NOMO-1 treated with DMSO at 0.1 percent for 48 hours (cell line): Measurements from ENCODE around the gene SLC46A1.
A peak's percentile ranks its signal among the peaks of the same experiment; 100 is the strongest.

Source experiments
- DNase-seq: peaks from one replicate; lab custom pipeline; 2025; ENCODE audit not compliant: unreplicated experiment; lab: John Stamatoyannopoulos, UW

Gene SLC46A1

GRCh38 chr17:28385037-28385400 lies 21.0 kb downstream of the SLC46A1 start:
- no peak for DNase-seq

DNA sequence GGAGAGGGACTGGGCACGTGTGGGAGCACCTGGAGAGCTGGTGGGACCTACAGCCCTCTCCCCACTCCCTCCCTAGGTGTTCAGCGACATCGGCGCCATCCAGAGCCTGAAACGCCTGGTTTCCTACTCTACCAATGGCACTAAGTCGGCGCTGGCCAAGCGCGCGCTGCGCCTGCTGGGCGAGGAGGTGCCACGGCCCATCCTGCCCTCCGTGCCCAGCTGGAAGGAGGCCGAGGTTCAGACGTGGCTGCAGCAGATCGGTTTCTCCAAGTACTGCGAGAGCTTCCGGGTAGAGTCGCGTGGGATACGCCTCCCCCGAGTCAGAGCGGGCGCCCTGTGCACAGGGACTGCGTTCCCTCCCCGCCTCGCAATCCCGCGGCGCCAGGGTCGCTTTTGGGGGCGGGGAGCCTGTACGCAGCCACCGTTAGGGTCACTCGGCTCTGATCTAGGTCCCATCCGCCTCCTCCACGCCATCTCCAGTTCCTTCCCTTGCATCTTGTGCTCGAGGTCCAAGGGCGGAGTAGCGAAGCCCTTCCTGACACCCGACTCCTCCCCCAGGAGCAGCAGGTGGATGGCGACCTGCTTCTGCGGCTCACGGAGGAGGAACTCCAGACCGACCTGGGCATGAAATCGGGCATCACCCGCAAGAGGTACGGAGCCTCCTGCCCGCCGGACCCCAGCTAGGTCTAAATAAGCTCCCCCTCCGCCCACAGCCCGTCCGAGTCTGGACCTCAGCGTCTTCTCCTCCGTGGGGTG lies 21.6 kb downstream of the SLC46A1 start:
- DNase-seq = peak; percentile 80

- DNase-seq = no peak
Measured at GRCh38 chr17:28381141-28381825, 24.7 kb downstream of the SLC46A1 start.

DNA sequence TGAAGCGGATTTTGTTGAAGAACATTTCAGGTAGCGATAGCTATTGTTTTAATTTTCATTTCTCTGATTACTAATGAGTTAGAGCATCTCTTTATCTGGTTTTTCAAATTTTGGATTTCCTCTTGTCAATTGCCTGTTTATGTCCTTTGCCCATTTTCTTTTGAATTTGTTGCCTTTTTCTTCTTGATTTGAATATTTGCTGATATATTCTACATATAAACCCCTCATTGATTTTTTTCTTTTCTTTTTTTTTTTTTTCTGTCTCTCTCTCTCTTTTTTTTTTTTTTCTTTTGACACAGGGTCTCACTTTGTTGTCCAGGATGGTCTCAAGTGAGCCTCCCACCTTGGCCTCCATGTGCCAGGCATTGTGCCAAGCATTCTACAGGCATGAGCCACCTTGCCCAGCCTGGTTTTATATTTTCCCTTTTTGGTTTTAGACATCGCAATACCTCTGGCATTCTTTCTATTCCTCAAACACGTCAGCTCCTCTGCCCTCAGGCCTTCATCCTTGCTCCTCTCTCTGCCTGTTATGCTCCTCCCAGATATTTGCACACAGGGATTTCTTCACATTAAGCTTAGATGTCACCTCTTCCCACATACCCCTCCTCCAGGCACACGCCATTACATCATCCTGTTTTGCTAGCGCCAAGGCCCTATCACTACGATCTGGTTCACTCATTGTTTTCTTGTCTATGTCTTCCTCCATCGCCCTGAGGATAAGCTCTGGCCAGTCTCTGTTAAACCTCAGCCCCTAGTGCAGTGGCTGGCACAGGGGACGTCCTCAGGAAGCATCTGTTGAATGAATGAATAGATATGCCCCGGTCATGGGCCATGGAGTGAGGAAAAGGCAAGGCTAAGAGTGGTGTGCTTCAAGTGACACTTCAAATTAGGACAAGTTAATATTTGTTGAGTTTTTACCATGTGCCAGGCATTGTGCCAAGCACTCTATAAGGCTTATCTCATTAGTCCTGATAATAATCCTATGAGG lies 25.9 kb downstream of the SLC46A1 start:
- DNase-seq = no peak

DNA sequence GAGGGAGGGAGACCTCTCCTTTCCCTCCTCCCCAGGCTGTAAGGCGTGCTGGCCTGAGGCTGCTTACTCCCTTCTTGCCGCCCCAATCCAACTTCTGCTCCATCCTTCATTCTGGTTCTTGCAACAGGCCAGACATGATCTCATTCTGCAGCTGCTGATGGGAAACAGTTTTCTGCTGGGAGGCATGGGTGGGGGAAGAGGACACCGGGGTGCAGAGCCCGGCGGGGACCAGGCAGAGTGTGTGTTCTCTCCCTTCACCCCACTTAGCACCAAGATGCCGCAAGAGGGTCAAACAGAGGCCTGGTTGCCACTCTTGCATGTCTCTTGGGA lies 33.1 kb downstream of the SLC46A1 start:
- no peak for DNase-seq

GRCh38 chr17:28372203-28372944 lies 33.6 kb downstream of the SLC46A1 start:
- DNase-seq = no peak

DNA sequence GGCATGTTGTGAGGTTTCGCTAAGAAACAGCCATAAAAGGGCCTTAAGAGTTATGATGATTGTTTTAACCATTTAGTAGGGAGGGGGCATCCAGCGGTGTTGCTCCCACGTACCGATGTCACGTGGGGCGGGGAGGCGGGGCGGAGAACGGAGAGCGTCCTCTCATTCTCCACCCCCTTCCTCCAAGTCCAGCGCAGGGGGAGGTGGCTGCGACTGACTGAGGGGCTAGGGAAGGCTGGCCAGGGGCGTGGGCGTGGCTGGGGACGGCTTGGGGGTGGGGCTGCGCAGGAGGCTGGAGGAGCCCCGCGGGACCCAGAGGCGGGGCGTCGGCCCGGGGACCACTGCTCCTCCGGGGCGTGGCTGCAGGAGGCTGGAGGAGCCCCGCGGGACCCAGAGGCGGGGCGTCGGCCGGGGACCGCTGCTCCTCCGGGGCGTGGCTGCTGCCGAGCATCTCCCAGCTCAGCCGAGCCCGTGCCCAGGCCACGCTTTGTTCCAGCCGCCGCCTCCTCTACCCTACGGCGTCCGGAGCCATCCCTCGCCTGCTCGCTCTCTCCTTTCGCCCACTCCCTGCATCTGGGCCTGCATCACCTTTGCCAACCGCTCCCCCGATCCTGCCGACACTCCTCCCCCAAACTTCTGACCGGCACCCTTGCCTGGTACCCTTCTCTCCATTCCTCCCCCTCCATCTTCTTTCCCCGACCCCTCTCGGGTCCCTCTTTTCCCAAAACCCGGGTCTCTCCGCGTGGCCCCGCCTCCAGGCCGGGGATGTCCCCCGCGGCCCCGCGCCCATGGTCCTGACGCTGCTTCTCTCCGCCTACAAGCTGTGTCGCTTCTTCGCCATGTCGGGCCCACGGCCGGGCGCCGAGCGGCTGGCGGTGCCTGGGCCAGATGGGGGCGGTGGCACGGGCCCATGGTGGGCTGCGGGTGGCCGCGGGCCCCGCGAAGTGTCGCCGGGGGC lies 34.5 kb downstream of the SLC46A1 start, which contains the start of gene SARM1:
SARM1 (plus strand) TSS at position 450 of the 958 bp plus-strand sequence; CDS start at position 789, 339 bp downstream.
- no peak for DNase-seq

DNA sequence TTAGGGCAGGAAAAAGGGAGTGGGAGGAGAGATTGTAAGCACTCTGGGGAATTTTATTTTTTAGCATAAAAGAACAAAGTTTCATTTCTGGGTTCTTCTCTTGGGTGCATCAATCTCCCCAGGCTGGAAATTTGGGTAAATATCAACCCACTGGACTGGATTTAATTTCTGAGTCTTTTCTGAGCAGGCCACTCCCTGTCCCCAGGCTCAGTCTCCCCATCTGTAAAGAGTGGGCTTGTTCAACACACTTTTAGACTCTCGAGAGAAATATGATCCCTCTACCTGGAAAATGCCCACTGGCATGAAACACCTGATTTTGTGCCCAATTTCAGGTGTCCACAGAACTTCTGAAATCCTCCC lies 35.3 kb downstream of the SLC46A1 start:
- no peak for DNase-seq

DNA sequence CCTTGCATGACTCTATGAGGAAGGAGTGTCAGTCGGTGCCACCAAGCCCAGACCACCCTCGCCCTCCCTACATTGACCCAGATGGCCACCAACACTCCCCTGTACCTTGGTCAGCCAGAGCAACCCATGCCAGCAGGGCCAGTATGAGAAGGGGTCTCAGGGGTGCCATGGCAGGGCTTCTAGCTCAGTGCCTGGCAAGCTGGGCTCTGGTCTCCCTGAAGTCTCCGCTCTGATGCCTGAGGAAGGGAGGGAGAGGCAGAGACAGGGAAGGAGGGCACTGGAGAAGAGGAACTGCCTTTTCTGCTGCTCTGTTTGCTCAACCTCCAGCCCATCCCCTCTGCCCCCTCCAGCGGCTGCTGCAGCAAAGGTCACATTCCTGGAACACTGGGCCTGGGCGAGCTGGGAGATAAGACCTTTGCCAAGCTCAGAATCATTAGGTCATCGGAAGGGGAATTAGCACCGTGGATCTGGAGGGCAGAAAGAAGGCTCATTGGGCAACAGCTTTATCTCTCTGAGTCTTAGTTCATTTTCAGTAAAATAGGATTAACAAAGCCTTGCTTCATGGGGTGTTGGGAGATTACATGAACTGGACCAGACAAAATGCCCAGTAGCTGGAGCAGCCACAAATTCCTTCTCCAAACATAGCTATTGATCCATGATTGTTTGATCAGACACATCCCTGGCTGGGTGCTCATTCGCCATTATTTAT lies 35.8 kb downstream of the SLC46A1 start, which contains the start of gene VTN:
VTN (minus strand) TSS at position 273 of the 709 bp plus-strand sequence; CDS start at position 169, 104 bp downstream.
- DNase-seq = no peak

DNA sequence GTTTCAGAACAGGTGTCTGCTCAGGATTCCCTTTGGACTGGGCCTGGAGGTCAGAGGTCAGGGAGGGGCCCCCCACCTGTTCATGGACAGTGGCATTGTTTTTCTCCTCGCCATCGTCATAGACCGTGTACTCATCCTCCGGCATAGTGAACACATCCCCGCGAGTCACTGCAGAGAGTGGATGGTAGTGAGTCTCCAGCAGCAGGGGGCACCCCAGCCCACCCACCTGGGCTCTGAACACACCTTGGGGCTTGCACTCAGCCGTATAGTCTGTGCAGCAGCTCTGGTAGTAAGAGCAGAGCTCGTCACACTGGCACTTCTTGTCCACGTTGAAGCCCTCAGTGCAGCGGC lies 36.4 kb downstream of the SLC46A1 start:
- no peak for DNase-seq

DNA sequence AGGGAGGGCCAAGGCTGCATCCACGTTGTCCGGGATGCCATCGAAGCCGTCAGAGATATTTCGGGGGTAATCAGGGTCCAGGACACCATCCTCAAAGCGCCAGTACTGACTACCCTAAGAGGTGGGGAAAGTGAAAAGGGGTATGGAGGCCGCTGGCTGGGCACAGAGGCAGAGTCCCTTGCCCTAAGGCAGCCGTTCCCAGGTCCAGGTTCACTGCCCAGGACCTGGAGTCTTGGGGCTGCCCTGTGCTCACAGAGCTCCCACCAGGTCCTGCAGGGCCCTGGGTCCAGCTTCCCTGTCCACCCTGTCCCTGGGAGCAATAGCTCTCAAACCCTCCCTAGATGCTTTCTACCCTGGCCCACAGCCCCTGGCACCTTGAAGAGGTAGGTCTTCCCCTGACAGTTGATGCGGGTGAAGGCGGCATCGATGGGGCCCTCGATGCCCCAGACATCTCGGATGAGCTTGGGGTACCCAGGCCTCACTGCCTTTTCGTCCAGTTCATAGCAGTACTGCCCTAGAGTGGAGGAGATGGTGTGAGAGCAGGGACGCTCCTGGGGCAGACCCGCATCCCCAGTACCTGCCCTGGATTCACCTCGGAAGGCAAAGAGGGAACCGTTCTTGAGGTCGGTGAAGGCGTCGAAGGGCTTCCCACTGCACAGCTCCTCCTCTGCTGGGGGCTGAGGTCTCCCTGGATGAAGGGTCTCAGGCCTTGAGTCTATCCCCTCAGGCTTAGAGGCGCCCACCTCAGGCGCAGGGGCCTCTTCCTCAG lies 36.9 kb downstream of the SLC46A1 start:
- no peak for DNase-seq

GRCh38 chr17:28368306-28368831 lies 37.6 kb downstream of the SLC46A1 start:
- DNase-seq = no peak

DNA sequence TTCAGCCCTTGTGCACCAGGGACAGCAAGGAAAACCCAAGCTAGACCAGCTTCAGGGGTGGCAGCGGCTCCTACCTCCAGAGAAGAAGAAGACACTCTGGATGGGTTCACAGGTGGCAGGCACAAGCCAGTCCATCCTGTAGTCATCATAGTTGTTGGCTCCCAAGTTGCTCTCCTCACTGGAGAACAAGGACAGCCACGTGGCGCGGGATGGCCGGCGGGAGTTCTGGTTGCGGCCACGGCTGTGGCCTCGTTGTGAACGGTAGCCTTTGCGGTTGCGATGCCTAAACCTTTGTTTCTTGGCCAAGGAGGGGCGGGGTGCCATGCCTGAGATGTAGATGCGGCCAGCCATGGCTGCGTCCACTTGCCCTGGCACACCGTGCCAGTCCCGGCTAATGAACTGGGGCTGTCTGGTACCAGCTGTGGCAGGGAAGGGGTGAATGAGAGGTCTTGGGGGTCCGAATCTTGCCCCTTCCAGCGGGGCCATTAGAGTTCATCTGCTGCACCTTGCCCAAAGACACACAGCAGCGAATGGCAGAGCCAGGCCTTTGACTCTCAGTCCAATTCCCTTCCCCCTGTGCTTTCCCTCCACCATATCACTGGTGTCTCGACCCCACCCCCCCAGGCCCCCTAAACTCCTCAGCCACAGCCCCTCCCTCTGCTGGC lies 38.2 kb downstream of the SLC46A1 start:
- DNase-seq = no peak

DNA sequence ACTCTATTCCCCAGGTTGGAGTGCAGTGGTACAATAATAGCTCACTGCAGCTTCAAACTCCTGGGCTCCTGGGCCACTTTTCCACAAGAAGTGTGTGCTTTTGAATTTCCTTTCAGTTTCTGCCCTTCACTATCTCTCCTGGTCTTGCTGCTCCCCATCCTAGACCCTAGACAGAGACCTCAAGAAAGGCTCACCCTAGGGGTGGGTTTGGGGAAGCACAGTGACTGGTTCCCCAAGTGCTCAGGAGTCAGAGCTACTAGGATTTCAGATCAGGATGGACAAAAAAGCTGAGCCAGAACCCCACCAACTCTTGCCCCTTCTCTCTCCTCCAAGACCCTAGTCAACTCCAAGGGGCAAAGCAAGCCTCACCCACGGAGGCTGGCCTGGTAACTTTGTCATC lies 39.4 kb downstream of the SLC46A1 start:
- DNase-seq = no peak

DNA sequence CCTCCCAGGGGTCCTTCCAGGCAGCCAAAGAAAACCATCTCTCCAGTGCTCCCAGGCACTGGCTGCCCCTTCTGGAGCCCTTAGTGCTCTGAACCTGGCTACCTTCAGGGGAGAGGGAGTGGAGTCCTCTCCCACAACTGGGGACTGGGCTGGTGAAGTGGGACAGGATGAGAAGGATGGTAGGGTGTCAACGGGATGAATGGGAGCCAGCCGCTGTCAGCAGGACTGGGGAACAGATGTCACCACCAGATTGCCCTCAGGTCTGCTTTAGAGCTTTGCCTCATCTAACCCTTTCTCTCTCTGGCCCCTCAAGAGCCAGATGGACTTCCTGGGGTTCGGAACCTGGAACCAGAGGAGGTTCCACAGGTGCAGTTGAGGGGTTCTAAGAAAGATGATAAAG lies 40.5 kb downstream of the SLC46A1 start:
- DNase-seq = no peak

DNA sequence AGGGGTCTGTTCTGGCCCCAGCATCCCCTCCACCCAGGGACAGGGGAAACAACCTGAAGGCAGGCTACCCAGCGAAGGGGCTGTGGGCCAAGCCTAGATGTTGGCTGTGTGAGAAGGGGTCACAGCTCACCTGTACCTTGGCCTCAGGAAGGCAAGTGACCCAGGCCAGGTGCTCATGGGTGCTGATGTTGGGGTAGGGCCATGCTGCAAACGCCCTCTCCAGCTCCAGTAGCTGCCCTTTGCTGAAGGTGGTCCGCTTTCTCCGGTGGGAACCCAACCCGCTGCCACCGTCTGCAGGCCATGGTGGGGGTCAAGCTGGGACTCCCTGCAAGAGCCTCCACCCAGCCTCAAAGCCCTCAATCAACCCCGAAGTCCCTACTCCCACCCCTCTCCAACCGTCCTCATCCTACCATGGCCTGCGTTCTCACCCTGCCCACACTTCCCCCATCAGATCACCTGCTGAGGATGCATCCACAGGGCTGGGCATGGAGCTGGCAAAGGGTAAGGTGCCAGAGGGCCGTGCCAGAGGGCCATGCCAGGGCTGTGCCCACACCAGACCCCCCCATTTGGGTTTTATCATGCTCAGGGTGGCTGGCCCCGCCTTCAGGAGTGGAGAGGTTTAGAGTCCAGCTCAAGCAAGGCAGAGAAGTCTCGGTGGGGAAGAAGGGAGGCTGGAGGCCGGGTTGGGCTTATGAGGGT lies 41.2 kb downstream of the SLC46A1 start, which contains the start of gene SEBOX:
SEBOX (minus strand) TSS at position 535 of the 699 bp plus-strand sequence; CDS start at position 487, 48 bp downstream.
- DNase-seq = no peak
